Urothelium cell line (cell line): Measurements from ENCODE around the gene CYB5A.
A peak's percentile ranks its signal among the peaks of the same experiment; 100 is the strongest.
"Not testable (repeated sequence)": the region's sequence is repeated elsewhere in the genome, so short reads cannot be mapped to it uniquely, and the experiment has no call there.

Source experiments
- DNase-seq: peaks from one replicate; pipeline ENCODE4 v3.0.0; 2011; ENCODE audit warnings: low spot score, mixed read lengths
- FAIRE-seq: peaks from 2 replicates; lab custom pipeline; 2011; peaks lifted over from hg19 to GRCh38; lab: Jason Lieb, UNC

The CYB5A gene, protein sequence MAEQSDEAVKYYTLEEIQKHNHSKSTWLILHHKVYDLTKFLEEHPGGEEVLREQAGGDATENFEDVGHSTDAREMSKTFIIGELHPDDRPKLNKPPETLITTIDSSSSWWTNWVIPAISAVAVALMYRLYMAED

DNA sequence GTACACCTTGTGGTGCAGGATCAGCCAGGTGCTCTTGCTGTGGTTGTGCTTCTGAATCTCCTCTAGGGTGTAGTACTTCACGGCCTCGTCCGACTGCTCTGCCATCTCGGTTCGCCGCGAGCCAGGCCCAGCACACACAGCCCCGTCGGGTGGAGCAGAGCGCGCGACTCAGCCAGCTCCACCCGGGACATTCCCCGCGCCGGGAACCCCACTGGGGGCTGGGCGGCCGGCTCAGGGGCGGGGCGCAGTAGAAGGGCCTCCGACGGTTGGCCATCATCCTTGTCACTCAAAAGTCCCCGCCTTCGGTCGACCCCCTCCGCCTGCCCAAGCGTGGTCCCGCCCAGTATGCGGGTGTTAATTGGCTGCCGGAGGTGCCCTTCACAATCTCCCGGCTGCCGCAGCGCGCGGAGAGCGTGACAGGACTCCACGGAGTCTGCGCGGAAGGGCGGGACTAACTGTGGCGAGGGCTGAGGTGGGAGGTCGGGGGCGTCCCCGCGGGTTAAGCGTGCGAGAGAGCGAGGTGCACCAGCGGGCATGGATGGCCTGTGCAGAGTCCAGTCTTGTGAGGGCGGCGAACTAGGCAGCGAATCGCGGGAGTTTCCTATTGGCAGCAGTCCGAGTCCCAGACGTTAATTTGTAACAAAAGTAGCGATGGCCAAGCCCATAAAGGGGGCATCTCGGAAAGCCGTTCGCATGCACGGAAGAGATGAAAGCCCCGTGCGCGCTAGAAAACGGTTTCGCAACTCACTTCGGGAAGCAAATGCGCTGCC lies at the start of gene CYB5A:
CYB5A (minus strand) TSS at position 193 of the 770 bp plus-strand sequence; CDS start at position 105, 88 bp downstream.
- peak; percentile 98 for FAIRE-seq
- peak; percentile 99 for DNase-seq

DNA sequence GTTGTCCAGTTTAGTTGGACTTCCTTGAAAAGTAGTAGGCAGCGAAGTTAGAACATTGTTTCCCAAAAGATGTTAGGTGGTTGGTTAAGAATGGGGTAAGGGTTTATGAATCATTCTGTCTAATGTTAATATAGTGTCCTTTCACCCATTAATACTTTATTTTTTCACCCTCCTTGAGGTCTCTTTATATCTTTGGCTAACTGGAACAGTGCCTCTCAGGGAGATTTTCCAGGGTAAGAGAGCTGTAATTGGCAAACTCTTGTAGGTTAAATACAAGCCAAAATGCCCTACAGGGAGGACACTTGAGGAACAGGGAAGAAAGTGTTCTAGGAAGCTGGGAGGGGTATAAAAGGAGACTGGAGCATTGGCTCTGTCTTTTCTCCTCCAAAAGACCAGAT lies 46.1 kb upstream of the CYB5A start:
- DNase-seq: no peak
- FAIRE-seq: no peak

DNA sequence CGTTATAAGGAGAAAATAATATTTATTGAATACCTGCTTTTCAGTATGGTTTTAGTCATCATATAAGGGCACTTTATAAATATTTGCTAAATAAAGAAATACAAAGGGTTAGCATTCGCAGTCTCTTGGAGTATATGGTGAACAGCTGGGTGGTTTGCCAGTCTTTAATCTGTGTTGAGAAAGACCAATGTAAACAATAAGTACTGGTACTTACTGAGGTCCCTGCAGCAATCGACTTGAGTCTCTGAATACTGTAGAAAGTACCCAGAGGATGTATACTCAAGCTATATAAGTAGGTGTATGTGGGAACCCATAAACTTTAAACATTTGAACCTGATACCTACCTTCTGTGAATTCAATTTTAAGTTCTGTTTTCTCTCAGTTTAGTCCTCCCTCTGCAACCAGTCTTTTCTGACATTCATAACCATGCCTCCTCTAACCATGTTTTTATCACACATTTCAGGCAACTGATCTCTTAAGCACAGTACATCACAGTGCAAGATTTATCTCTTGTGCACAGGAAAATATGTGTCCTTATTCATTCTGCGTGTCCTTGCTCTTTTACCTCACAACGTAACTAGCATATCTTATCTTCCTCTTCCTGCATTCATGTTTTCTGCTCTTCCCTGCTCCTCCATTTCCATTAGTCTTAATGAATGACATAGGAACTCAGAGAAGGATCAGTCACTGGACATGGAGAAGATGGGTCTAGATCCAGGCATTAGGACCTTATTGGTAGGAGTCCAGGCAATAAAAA lies 45.6 kb upstream of the CYB5A start:
- no peak for DNase-seq
- no peak for FAIRE-seq

DNA sequence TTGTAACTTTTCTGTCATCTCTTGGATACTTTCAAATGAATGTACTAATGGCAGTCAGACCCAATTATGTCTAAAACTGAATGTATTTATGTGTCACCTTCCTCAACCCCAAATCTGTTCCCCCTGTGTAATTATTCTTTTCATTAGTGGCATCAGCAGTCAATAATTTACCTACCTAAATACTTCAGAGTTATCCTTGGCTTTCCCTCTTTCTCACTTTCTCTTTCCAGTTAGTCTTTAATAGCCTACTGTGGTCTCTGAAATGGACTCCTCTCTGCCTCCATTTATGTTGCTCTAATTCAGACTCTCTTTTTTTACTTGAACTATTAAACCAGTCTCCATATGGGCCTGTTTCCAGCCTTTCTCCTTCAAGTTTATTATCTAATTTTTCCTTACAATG lies 44.9 kb upstream of the CYB5A start:
- DNase-seq (no peak), FAIRE-seq (no peak)

DNA sequence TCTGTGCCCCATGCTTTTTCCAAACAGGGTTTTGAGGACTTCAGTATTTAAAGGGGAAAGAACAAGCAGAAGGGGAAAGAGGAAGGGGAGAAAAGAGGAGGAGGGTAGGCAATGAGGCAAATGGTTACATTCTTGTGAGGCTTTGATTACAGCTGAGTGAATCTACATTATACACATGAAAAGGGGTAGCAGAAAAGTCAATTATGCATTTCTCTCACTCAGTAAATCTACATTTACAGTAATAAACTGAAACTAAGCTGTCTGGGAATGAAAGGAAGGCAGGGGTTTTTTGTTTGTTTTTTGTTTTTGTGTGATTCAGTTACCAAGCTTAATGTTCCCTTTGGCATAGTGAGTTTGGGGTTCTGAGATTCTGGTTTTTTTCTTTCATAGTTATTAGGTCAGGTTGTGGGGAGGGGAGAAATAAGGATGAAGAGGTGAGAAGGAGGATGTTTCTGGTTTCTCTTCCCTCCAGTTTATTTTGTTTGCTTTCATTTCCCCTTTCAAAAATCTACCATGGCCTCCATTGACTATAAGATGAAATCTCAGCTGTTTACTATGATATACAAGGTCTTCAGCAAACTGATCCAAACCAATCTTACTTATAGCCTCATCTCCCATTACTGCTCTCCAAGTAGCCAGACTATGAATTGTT lies 42.6 kb upstream of the CYB5A start:
- FAIRE-seq (no peak), DNase-seq (no peak)

DNA sequence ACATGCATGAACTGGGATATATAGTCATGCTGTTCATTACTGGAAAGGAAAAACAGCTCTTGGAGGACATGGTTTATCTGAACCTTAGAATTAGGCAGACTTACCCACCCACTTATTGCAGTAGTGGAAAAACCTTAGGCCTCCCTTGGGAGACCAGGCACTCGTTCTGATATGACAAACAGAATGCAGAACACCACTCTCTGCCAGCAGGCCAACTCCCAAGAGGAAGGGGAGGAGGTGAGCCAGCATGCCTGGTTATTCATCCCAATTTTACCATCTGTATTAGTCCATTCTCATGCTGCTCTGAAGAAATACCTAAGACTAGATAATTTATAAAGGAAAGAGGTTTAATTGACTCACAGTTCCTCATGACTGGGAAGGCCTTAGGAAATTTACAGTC lies 41.3 kb upstream of the CYB5A start:
- DNase-seq: no peak
- FAIRE-seq: no peak

DNA sequence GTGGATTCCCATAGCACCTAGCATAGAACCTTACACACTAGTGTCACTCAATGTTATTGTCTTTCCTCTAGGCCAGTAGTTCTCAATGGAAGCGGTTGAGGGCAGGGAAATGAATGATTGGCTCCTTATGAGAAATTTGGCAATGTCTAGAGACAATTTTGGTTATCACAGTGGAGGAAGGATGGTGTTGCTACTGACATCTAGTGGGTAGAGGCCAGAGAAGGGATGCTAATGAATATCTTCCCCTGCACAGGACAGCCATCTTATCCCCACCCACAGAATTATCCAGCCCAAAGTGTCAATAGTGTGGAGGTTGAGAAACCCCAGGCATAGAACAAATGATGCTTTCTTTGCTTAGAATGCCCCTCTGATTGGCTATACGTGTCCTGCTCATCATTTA lies 39.6 kb upstream of the CYB5A start:
- FAIRE-seq (no peak), DNase-seq (peak; percentile 18)

DNA sequence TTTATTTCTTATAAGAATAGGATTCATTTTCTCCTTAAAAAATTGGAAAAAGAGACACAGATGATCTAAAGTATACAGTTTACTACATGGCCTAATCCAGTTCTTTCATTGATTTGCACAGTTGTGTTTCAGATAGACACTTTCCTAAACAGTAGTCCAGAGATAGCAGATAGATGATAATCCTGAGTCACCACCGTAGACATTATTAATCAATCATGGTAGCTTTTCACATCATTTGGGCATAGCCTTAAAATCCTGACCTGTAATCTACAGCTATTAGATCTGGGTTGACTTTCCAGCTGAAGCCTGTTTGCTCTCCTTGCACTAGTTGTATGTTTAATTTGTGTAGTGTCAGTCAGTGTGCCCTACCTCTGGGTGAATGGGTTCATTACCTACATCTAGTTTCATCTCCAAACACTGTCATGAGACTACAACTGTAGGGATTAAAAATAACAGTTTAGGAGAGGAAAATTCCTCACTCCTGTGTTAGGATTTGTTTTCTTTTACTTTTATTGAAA lies 38.0 kb upstream of the CYB5A start:
- no peak for FAIRE-seq
- no peak for DNase-seq

DNA sequence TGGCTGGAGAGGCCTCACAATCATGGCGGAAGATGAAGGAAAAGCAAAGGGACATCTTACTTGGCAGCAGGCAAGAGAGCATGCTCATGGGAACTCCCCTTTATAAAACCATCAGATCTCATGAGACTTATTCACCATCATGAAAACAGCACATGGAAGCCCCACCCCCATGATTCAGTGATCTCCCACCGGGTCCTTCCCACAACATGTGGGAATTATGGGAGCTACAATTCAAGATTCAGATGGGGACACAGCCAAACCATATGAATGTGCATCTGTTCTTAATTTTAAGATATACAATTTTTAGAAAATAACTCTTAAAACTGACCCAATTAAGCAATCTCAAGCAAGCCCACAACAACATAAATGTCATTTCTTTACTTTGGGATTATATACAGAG lies 36.4 kb upstream of the CYB5A start:
- DNase-seq: no peak
- FAIRE-seq: no peak

DNA sequence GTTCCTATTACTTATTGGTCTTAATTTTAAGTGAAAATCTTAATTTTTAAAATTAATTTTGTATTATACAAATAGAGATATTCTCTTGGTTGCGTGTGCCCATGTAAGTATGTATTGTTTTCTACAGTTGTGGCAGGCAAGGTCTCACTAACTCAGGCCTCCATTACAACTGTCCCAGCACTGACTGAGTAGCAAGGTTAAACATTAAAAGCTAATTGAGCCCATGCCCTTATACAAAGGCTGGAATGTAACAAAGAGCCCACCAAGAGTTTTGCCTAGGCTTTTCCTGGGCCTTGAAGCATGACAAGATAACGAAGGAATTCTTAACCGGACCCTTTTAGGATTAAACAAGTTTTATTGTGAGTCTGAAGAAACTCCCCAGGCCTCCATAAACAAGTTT lies 35.0 kb upstream of the CYB5A start:
- not testable (repeated sequence) for DNase-seq, FAIRE-seq

DNA sequence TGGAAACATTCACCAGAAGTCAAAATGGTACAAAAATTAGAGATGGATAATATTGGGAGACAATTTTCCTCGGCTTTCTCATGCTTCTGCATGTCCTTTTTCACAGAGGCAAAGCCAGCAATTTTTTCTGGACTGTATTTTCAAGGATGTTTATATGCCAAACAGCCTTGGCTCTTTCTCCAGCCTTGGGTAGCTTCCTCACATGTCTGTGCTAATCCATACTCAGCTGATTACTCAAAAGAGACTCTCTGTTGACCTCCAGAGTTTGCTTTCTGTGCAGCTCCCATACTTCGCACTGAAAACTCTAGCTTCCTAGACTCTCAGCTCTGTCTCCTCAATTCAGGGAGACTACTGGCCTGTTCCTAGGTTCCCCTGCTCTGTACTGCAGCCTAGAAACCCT lies 34.5 kb upstream of the CYB5A start:
- no peak for DNase-seq

DNA sequence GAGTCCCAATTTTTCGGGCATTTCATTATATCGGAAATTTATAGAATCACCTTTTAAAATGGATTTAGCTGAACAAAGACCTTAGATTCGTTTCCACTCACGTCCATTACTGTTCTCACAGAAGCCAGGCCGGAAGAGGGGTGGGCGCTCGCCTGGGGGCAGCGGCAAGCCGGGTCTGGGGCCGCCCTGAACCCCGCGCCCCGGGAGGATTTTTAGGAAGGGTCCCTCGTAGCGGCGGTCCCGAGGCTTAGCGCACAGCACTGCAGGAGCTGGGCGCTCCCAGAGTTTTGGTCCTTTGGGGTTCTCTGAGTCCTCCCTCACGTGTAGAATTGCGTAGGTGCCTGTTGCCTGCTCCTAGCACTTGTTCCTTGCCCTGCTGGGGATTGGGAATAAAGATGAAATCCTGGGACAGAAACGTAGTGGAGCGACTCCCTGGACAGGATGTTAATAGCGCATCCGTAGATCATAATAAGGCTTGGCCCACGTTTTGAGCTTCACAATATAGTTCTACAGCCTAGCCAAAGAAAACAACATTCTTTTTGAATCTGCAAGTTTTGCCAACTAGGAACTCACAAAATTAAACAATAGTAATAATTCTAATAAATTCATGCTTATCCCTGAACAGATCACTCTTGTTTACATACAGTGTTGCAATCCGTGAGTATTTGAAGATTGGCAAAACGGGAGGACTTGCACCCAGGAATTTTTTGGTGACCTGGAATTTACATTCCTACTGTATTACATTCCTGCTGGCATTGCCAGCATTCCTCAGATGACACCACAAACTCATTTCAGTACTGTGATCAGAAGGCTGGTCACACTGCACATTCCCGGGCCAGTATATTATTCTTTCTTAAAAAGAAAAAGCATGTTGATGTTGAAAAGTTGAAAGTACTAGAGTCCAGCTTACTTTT lies 24.8 kb upstream of the CYB5A start:
- no peak for FAIRE-seq
- DNase-seq: peak; percentile 75

More for the DNA sequence above, 34.5 kb upstream of the CYB5A start:
- FAIRE-seq: no peak

DNA sequence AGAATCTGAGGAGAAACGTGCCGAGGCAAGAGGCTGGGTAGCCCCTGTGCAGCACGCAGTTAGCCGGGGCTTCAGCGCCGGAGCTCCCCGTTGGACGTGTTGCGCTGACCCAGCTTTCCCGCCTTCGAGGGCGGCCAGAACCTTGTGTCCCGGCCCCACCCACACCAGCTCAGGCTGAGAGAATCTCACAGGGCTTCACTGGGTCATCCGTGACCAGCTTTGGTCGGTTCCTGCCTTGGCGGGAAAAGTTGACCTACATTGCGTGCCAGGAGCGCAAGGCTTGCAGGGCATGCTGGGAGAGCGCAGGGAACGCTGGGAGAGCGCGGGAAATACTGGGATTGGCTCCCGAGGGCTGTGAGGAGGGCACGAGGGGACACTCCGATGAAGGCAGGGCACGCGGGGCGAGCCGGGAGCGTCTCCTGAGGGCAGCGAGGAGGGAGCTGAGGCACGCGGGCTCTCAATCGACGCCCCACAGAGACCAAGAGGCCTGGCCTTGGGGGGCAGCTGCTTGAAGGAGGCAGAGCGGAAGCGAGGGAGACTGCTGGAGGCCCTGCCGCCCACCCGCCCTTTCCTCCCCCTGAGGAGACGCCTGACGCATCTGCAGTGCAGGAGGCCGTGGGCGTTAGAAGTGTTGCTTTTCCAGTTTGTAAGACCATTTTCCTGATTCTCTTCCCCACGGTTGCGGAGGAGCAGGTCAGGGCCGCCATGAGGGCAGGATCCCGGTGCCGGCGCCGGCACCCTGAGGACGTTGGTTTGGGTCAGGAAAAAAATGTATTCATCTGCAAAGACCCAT lies 23.9 kb upstream of the CYB5A start, which contains the start of gene C18orf63:
C18orf63 (plus strand) TSS at position 376 of the 793 bp plus-strand sequence. CDS start 2,027 bp downstream, outside the sequence.
- DNase-seq (no peak), FAIRE-seq (no peak)

DNA sequence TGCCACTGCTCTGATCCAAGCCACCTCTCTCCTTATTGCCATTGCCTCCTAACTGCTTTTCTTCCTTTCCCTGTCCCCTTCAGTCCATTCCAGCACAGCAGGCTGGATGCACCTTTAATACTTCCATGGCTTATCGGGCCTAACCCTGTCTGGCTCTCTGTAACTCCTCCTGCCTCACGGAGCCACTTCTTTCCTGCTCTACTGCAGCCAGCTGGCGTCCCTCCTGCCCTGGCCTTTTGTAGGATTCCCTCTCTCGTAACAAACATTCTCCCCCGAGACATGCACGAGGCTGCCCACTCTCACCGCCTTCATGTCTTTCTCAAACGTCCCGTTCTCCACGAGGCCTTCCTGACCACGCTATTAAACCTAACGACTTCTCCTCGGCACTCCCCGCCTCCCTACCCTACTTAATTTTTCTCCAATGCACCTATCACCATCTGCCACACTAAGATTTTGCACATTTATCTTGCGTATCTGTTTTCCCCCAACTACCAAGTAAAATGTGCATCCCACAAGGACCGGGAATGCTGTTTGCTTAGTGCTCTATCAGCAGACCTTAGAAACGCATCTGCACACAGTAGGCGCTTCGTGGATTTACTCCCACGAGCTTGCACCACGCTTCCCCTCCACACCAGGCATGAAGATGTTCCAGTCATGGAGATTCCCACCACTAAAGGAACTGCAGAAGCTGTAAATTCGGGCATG lies 23.1 kb upstream of the CYB5A start:
- no peak for DNase-seq
- FAIRE-seq: no peak

DNA sequence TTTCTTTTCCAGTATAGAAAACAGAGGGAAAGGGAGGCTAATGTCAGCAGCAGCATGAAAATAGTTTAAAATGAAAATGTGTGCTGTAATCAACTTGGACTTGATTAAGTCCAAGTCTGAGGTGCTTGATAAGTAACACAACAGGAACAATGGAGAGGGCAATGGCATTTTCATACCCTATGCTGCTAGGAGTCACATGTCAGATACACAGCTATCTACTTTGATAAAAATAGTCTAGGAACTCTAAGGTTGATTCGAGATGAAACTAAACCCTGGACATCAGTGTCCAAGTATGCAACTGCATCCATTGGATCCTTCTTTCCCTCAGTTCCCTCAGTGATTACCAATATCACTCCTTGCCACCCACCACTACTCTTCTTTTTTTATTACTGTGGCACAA lies 19.2 kb upstream of the CYB5A start:
- FAIRE-seq: no peak
- DNase-seq: no peak

DNA sequence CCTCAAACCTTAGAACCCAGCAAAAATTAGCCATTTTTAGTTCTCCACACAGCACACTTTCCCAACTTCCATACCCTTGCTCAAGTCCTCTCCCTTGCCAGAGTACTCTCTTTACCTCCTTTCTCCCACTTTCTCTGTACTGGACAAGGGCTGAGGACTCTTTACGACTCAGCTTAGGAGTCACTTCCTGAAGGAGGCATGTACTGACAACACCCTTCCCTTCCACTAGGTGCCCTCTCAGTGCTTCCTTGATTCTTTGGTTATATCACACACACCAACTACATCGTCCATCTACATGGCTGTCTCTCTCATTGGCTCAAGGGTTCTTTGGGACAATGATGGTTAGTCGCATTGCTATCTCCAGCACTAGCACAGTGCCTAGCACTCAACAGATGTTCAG lies 18.6 kb upstream of the CYB5A start:
- FAIRE-seq (no peak), DNase-seq (peak; percentile 47)

DNA sequence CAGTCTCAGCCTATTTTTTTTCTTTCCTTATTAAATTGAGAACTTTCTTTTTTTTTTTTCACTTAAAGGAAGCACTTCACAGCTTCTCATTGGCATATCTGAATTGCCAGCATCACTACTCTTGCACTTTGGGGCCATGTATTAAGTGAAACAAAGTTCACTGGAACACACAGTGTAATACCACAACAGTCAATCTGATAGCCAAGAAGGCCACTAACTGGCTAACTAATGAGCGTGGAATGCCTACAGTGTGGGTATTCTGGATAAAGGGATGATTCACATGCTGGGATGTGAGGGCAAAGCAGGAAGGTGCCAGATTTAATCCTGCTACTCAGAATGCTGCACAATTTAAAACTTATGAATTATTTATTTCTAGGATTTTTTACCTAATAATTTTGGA lies 12.2 kb upstream of the CYB5A start:
- no peak for FAIRE-seq

DNA sequence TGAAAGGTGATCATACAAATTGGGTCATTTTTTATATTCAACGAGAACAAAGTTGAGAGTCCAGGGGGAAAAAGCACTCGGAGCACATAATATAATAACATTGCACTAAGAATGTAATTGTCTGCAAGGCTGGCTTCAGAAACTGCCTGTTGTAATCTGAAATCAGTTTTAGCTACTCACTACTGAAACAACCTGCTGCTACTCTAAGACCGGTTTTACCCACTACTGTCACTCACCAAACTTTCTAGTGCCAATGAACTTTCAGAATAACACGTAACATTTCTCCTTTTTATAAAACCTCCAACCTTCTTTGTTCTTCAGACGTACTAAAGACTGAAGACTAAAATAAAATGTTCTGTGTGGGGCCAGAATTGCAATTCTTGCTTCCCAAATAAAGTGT lies 11.5 kb upstream of the CYB5A start:
- FAIRE-seq: no peak

More for the DNA sequence above, 12.2 kb upstream of the CYB5A start:
- DNase-seq: peak; percentile 35

DNA sequence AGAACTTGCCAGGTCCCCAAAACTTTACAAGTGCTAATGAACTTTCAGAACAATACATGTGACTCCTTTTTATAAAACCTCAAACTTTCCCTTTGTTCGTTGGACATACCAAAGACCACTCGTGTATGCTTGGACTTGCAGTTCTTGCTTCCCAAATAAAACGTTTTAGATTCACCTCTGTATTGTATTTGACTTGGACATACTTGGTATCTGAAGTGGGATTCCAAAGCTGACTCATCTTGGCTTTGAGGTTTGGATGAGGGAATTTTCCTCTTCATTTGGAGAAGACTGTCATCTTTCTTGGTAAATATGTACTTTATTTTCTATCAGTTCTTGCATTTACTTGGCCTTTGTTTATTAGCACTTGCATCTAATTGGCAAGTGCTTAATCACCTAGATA lies 8.0 kb upstream of the CYB5A start:
- DNase-seq: peak; percentile 25
- no peak for FAIRE-seq

More for the DNA sequence above, 11.5 kb upstream of the CYB5A start:
- DNase-seq: no peak
